Heart left ventricle (tissue), 13 donors: ENCODE results near the gene PIGO.

ENCODE experiments used
- CTCF ChIP-seq, 12 donors: fragments of 200-600 bp; sonication (generic) in 4 of 12; IDR thresholded peaks; one replicate each; pipeline versions ENCODE4 v1.5.0 to v1.8.0; 2018 to 2022; ENCODE audit warnings: antibody characterized with exemption in 12 of 12, mild to moderate bottlenecking in 5 of 12
- POLR2A ChIP-seq, 2 donors: fragments of 450-650 bp; IDR thresholded peaks; one replicate each; pipeline ENCODE4 v1.6.1; 2017; ENCODE audit warnings: antibody characterized with exemption in 2 of 2, mild to moderate bottlenecking in 2 of 2, moderate library complexity in 2 of 2
- donor health status: ischemic (EF 13 %, LVEDD 7.1; RV severe dilation, severe dysfunction).
- donor health status: DM: no; HTN: yes; CAD: no.
- donor health status: DM: no; HTN: no; CAD: no.
- donor health status: ischemic (EF 25% LVEDD 6.9; RV normal size, moderate dysfunction).
- donor health status: ischemic (EF 25% LVEDD 5.7; RV mildly dilated, moderate dysfunction).
- donor health status: ischemic (EF 35%, LVEDD 5.7; RV mildly dilated, moderate dysfunction).
- donor health status: nonischemic (EF 11% LVEDD 7.7; RV severe dilation, severe dysfunction).
- donor health status: DM: yes; HTN: yes; CAD: no.
- donor health status: PGD.
- donor health status: ischemic (EF 29% LVEDD 5.4; RV normal size, mild dysfunction).
- donor health status: nonischemic (EF 23%, LVEDD 6.1; RV moderate dilation, normal function).

- no peak for TF ChIP-seq CTCF (IDR thresholded peaks at IDR 0.05)
- no peak for TF ChIP-seq POLR2A (IDR thresholded peaks at IDR 0.05)
These were observed 23.1 kb downstream of the PIGO start for GRCh38 chr9:35073279-35073612.
